Measurements from ENCODE around the gene CMTM8. TPM values are rescaled to one million over a fixed set of nuclear protein-coding genes. Genes with fewer than 3 reads are reported as not detected.

Gene CMTM8
- total RNA-seq, 4 donors from 2014 or later = 1.4 to 4.1 (median 2.9) TPM

GRCh38 chr3:32352563-32352962 is 114.1 kb downstream of the CMTM8 start:
- no peak for ATAC-seq
- intact Hi-C loops (cut with DNase I; ENCODE audit: low total_unique reads) (no loop called here), in situ Hi-C loops (cut with MboI; ENCODE audit: low sequenced_read_pairs in 4 of 4) (loop anchor here in 1 of 4 donors (25.0 kb wide), 1 partner anchor 310 kb away; no protein-coding TSS in a partner anchor)
- no peak for DNase-seq
- H3K9me3 ChIP-seq = no peaks in the 10 kb centered on the region
- no peaks in the 10 kb centered on the region for H3K27me3 ChIP-seq
- no peaks in the 10 kb centered on the region for H3K36me3 ChIP-seq
- H3K4me3 ChIP-seq = no peak overlapping the region
- TF ChIP-seq CTCF (IDR thresholded peaks at IDR 0.05 in 4 of 5, conservative IDR thresholded peaks at IDR 0.05 in 1 of 5) (no peak), POLR2A (IDR thresholded peaks at IDR 0.05) (no peak)
- no peak overlapping the region for H3K27ac ChIP-seq
- H3K4me1 ChIP-seq = no peaks in the 10 kb centered on the region

DNA sequence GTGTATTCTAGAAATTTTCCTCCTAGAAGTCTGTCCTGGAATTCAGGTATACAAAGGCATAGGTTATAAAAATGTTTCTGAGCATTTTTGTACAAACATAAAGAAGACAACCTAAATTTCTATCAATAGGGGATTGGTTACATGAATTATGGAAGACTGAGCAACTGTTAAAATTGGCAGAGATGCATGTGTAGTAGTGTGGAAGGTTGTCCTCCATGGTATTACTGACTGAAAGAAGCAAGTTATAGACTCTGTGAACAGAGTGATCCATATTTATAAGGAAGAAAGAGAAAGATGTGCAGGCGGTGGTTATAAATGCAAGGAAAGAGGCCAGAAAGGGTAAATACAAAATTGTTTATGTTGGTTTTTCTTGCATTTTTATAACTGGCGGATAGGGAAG is 114.9 kb downstream of the CMTM8 start:
- no peak overlapping the region for H3K4me3 ChIP-seq

GRCh38 chr3:32354362-32354778 is 115.9 kb downstream of the CMTM8 start:
- no peak overlapping the region for H3K27ac ChIP-seq
- DNase-seq = no peak
- in situ Hi-C loops (cut with MboI; ENCODE audit: low sequenced_read_pairs in 4 of 4) = loop anchor here in 1 of 4 donors (25.0 kb wide), 1 partner anchor 308 kb away; no protein-coding TSS in a partner anchor
- intact Hi-C loops (cut with DNase I; ENCODE audit: low total_unique reads) = no loop called here
- no peaks in the 10 kb centered on the region for H3K9me3 ChIP-seq
- H3K36me3 ChIP-seq = no peaks in the 10 kb centered on the region
- TF ChIP-seq POLR2A (IDR thresholded peaks at IDR 0.05) (no peak), CTCF (IDR thresholded peaks at IDR 0.05 in 4 of 5, conservative IDR thresholded peaks at IDR 0.05 in 1 of 5) (no peak)
- no peaks in the 10 kb centered on the region for H3K27me3 ChIP-seq
- H3K4me3 ChIP-seq = no peak overlapping the region
- no peaks in the 10 kb centered on the region for H3K4me1 ChIP-seq
- ATAC-seq = no peak

More for the DNA sequence above, 114.9 kb downstream of the CMTM8 start:
- no peak overlapping the region for H3K27ac ChIP-seq
- no peaks in the 10 kb centered on the region for H3K27me3 ChIP-seq
- no peak for DNase-seq
- in situ Hi-C loops (cut with MboI; ENCODE audit: low sequenced_read_pairs in 4 of 4) (loop anchor here in 1 of 4 donors (25.0 kb wide), 1 partner anchor 309 kb away; no protein-coding TSS in a partner anchor), intact Hi-C loops (cut with DNase I; ENCODE audit: low total_unique reads) (no loop called here)
- H3K36me3 ChIP-seq = no peaks in the 10 kb centered on the region
- H3K9me3 ChIP-seq = no peaks in the 10 kb centered on the region
- ATAC-seq = no peak
- H3K4me1 ChIP-seq = no peaks in the 10 kb centered on the region
- no peak for TF ChIP-seq POLR2A (IDR thresholded peaks at IDR 0.05)
- no peak for TF ChIP-seq CTCF (IDR thresholded peaks at IDR 0.05 in 4 of 5, conservative IDR thresholded peaks at IDR 0.05 in 1 of 5)

DNA sequence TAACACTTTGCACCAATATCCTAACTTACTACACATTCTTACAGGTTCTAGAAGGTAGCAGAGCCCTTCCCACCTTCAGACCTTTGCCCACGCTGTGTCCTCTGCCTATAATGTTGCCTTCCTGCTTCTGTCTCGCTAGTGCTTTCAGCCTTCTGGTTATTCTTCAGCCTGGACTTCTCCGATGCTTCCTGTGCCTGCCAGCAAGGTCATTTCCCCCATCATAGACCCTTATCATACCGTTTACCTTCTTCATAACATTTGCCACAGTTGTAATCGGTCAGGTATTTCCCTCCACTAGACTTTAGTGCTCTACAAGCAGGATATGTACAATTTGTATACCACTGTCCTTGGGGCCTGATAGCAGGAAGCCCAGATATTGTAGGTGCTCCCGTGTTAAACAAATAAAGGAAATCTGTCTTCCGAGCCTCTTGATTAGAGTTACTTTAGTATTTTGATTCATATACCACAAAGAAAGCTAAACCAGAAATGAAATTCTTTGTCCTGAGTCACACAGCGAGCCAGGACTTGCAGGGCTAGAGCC is 117.3 kb downstream of the CMTM8 start:
- Histone ChIP-seq H3K9me3 (no peaks in the 10 kb centered on the region), H3K27ac (no peak overlapping the region), H3K36me3 (no peaks in the 10 kb centered on the region), H3K27me3 (no peaks in the 10 kb centered on the region), H3K4me1 (no peaks in the 10 kb centered on the region), H3K4me3 (no peak overlapping the region)
- DNase-seq = no peak
- in situ Hi-C loops (cut with MboI; ENCODE audit: low sequenced_read_pairs in 4 of 4) (loop anchor here in 1 of 4 donors (25.0 kb wide), 1 partner anchor 306 kb away; no protein-coding TSS in a partner anchor), intact Hi-C loops (cut with DNase I; ENCODE audit: low total_unique reads) (no loop called here)
- no peak for ATAC-seq
- no peak for TF ChIP-seq POLR2A (IDR thresholded peaks at IDR 0.05)
- no peak for TF ChIP-seq CTCF (IDR thresholded peaks at IDR 0.05 in 4 of 5, conservative IDR thresholded peaks at IDR 0.05 in 1 of 5)
